Hepatocyte (in vitro differentiated cells): ENCODE data around the gene TACC2.

ENCODE experiments used
- CTCF ChIP-seq: fragments of 200-600 bp; sonication (generic); IDR thresholded peaks from 2 replicates; pipeline ENCODE4 v1.5.1; 2016; ENCODE audit warnings: antibody characterized with exemption, mild to moderate bottlenecking; ENCODE audit not compliant: poor library complexity
- EZH2 ChIP-seq: fragments of 200-600 bp; sonication (generic); IDR thresholded peaks from 2 replicates; pipeline ENCODE4 v1.6.1; 2016; ENCODE audit warnings: antibody characterized with exemption, mild to moderate bottlenecking, borderline replicate concordance
- EZH2phosphoT487 ChIP-seq: fragments of 200-600 bp; sonication (generic); IDR thresholded peaks from one replicate; pipeline ENCODE4 v1.6.1; 2018; ENCODE audit warnings: antibody characterized with exemption, mild to moderate bottlenecking, low read depth, moderate library complexity; ENCODE audit not compliant: unreplicated experiment, severe bottlenecking

GRCh38 chr10:122286867-122287266 lies 297.9 kb downstream of the TACC2 start:
- TF ChIP-seq CTCF = no peak
- TF ChIP-seq EZH2 = no peak
- TF ChIP-seq EZH2phosphoT487 = no peak
